ENCODE results near the gene SERTAD1. TPM values are rescaled to one million over a fixed set of nuclear protein-coding genes. Genes with fewer than 3 reads are reported as not detected.

SERTAD1 gene
- total RNA-seq, 1 experiment from 2014 or later = 8.6 TPM

DNA sequence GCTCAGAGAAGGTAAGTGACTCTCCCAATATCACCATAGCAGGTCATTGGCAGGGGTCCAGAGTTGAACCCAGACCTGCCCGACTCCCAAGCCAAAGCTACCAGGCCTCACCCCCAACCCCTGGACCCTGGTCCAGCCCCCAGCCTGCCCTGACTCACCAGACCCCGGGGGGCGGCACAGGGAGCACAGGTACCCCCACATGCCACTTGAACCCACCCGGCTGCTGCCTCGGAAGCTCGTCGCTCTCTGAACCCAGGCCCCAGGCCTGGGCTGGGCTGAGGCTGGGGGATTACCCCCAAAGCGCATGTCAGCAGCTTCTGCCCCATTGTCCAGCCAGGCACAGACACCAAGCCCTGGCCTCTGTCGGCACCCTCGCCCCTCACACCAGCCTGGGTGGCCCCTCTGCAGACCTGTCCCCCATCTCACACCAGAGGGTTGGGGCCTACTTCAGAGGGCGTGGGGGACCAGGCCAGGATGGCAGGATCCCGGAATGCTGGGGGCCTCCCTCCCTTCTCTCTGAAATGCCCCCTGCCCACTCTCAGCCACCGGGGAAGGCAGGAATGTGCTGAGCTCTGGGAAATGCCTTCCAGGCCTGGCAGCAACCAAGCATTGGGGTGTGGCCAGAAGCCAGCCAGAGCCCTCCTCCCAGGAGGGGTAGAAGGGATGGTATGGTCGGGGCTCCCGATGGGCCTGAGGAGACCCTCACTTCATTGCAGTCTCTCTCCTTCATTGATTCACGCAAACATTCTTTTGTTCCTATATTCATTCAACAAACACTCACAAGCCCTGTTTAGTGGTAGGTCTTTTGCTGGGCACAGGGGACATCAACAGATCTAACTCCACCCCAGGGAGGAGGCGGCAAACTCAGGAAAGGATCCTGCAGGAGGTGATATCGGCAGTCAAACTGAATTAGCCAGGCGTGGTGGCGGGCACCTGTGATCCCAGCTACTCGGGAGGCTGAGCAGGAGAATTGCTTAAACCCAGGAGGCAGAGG lies 11.0 kb downstream of the SERTAD1 start:
- Mint-ChIP-seq H3K4me3 (ENCODE audit: unreplicated experiment) (no peak overlapping the region), H3K36me3 (ENCODE audit: insufficient read depth, unreplicated experiment) (no peaks in the 10 kb centered on the region), H3K4me1 (ENCODE audit: low read depth, unreplicated experiment) (peaks cover 7% of the 10 kb centered on the region), H3K9me3 (ENCODE audit: unreplicated experiment) (no peaks in the 10 kb centered on the region), H3K27me3 (ENCODE audit: insufficient read depth, unreplicated experiment) (no peaks in the 10 kb centered on the region), H3K27ac (ENCODE audit: unreplicated experiment) (no peak overlapping the region)
- POLR2A ChIA-PET = interaction anchor here (0.8 to 1.5 kb wide), 2 partner anchors 11 to 51 kb away, joined by 3 read pairs; partner anchors contain the start of gene BLVRB
- H3K9me3 ChIP-seq = no peaks in the 10 kb centered on the region
- DNase-seq = no peak
- no peak overlapping the region for H3K4me3 ChIP-seq (ENCODE audit: low read depth, low read length)
- intact Hi-C loops (cut with micrococcal nuclease; ENCODE audit: unreplicated experiment) = no loop called here
- TF ChIP-seq, protein P1, sequence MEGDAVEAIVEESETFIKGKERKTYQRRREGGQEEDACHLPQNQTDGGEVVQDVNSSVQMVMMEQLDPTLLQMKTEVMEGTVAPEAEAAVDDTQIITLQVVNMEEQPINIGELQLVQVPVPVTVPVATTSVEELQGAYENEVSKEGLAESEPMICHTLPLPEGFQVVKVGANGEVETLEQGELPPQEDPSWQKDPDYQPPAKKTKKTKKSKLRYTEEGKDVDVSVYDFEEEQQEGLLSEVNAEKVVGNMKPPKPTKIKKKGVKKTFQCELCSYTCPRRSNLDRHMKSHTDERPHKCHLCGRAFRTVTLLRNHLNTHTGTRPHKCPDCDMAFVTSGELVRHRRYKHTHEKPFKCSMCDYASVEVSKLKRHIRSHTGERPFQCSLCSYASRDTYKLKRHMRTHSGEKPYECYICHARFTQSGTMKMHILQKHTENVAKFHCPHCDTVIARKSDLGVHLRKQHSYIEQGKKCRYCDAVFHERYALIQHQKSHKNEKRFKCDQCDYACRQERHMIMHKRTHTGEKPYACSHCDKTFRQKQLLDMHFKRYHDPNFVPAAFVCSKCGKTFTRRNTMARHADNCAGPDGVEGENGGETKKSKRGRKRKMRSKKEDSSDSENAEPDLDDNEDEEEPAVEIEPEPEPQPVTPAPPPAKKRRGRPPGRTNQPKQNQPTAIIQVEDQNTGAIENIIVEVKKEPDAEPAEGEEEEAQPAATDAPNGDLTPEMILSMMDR (IDR thresholded peaks at IDR 0.05; ENCODE audit: insufficient read depth in 1 of 2, low read depth in 1 of 2, low read length in 1 of 2, severe bottlenecking in 1 of 2, unreplicated experiment in 1 of 2) = no peak
- H3K27me3 ChIP-seq (replicated peaks; ENCODE audit: control insufficient read depth, insufficient read depth, low read length) = no peaks in the 10 kb centered on the region
- H3K4me1 ChIP-seq = 0 out of 2 replicates have a peak, but pooled peaks cover 4% of the 10 kb centered on the region
- CTCF ChIA-PET = no interaction called here
- no peaks in the 10 kb centered on the region for H3K36me3 ChIP-seq (ENCODE audit: control insufficient read depth, insufficient read depth, low read length)
- no TSS peak for BruUV-seq (replicated peaks)

DNA sequence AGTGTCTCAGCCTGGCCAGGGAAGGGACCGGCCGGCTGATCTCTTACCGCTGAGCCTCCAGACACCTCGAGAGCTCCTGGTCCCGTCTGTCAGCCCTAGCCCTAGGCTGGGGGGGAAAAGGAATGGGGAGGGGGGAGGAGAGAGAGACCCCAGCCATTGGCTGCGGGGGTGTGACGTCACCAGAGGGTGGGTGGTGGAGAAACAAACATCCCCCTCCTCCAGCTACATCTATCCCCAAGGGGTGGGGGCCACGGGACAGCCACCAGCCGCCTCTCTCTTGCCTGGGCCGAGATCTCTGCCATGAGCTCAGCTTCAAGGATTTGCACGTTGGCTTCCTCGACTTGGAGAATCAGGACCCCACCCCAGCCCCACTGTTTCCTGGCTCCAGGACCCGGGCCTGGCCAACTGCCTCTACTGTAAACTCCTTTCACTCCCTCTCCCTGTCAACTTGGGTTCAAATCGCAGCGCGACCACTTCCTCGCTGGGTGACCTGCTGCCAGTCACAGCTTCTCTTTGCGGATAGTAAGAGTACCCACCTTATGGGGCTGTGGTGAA lies 12.4 kb downstream of the SERTAD1 start, which contains the start of gene PRX:
Gene PRX (minus strand): TSS at position 88 of the 555 bp plus-strand sequence. CDS start 5,446 bp downstream, outside the sequence.
- no peaks in the 10 kb centered on the region for H3K36me3 ChIP-seq (ENCODE audit: control insufficient read depth, insufficient read depth, low read length)
- no peak within 1 kb of the TSS for H3K4me3 Mint-ChIP-seq (ENCODE audit: unreplicated experiment)
- POLR2A ChIA-PET = interaction anchor here (0.9 kb wide), 1 partner anchor 8 kb away, joined by 4 read pairs; no protein-coding TSS in a partner anchor
- CTCF ChIA-PET = interaction anchor here (0.6 to 1.0 kb wide), 4 partner anchors 40 to 116 kb away, joined by 3 read pairs; no protein-coding TSS in a partner anchor
- no peaks in the 10 kb centered on the region for H3K9me3 Mint-ChIP-seq (ENCODE audit: unreplicated experiment)
- DNase-seq = no peak
- H3K9me3 ChIP-seq = no peaks in the 10 kb centered on the region
- H3K27me3 ChIP-seq (replicated peaks; ENCODE audit: control insufficient read depth, insufficient read depth, low read length) = no peaks in the 10 kb centered on the region
- H3K27me3 Mint-ChIP-seq (ENCODE audit: insufficient read depth, unreplicated experiment) = no peaks in the 10 kb centered on the region
- intact Hi-C loops (cut with micrococcal nuclease; ENCODE audit: unreplicated experiment) = no loop called here
- H3K4me3 ChIP-seq (ENCODE audit: low read depth, low read length) = no peak within 1 kb of the TSS
- H3K27ac Mint-ChIP-seq (ENCODE audit: unreplicated experiment) = no peak within 1 kb of the TSS
- H3K36me3 Mint-ChIP-seq (ENCODE audit: insufficient read depth, unreplicated experiment) = no peaks in the 10 kb centered on the region
- H3K4me1 ChIP-seq = 0 out of 2 replicates have a peak, but pooled peaks cover 4% of the 10 kb centered on the region
- TF ChIP-seq, protein P1 (IDR thresholded peaks at IDR 0.05; ENCODE audit: insufficient read depth in 1 of 2, low read depth in 1 of 2, low read length in 1 of 2, severe bottlenecking in 1 of 2, unreplicated experiment in 1 of 2) = no peak
- BruUV-seq (replicated peaks) = no TSS peak
- peaks cover 7% of the 10 kb centered on the region for H3K4me1 Mint-ChIP-seq (ENCODE audit: low read depth, unreplicated experiment)

DNA sequence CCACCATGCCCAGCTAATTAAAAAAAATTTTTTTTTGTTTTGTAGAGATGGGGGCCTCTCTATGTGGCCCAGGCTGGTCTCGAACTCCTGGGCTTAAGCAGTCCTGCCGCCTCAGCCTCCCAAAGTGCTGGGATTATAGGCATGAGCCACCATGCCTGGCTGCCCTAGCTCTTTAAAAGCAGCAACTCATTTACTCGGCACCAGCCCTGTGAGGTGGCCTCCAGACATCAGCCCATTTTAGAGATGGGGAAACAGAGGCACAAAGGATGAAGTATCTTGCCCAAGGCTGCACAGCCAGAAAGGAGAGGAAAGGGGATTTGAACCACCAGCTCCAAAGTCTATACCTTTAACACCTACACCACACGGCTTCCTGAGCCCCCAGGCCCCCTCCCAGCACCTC lies 12.9 kb downstream of the SERTAD1 start:
- no peak overlapping the region for H3K4me3 Mint-ChIP-seq (ENCODE audit: unreplicated experiment)
- DNase-seq = no peak
- TF ChIP-seq, protein P1 (IDR thresholded peaks at IDR 0.05; ENCODE audit: insufficient read depth in 1 of 2, low read depth in 1 of 2, low read length in 1 of 2, severe bottlenecking in 1 of 2, unreplicated experiment in 1 of 2) = no peak
- intact Hi-C loops (cut with micrococcal nuclease; ENCODE audit: unreplicated experiment) = no loop called here
- H3K9me3 Mint-ChIP-seq (ENCODE audit: unreplicated experiment) = no peaks in the 10 kb centered on the region
- H3K4me1 ChIP-seq = 0 out of 2 replicates have a peak, but pooled peaks cover 4% of the 10 kb centered on the region
- BruUV-seq (replicated peaks) = no TSS peak
- H3K27ac Mint-ChIP-seq (ENCODE audit: unreplicated experiment) = no peak overlapping the region
- H3K9me3 ChIP-seq = no peaks in the 10 kb centered on the region
- no peaks in the 10 kb centered on the region for H3K27me3 ChIP-seq (replicated peaks; ENCODE audit: control insufficient read depth, insufficient read depth, low read length)
- CTCF ChIA-PET = interaction anchor here (0.6 to 1.0 kb wide), 4 partner anchors 41 to 115 kb away, joined by 3 read pairs; no protein-coding TSS in a partner anchor
- no peaks in the 10 kb centered on the region for H3K27me3 Mint-ChIP-seq (ENCODE audit: insufficient read depth, unreplicated experiment)
- POLR2A ChIA-PET = interaction anchor here (0.9 kb wide), 1 partner anchor 8 kb away, joined by 4 read pairs; no protein-coding TSS in a partner anchor
- no peaks in the 10 kb centered on the region for H3K36me3 ChIP-seq (ENCODE audit: control insufficient read depth, insufficient read depth, low read length)
- no peaks in the 10 kb centered on the region for H3K36me3 Mint-ChIP-seq (ENCODE audit: insufficient read depth, unreplicated experiment)
- H3K4me3 ChIP-seq (ENCODE audit: low read depth, low read length) = no peak overlapping the region
- peaks cover 7% of the 10 kb centered on the region for H3K4me1 Mint-ChIP-seq (ENCODE audit: low read depth, unreplicated experiment)

Measured in Caco-2 (cell line).